SK-N-SH (cell line): Measurements from ENCODE around the gene ATXN10. TPM values are rescaled to one million over a fixed set of nuclear protein-coding genes. Genes with fewer than 3 reads are reported as not detected.

Experiments used
- CTCF ChIA-PET: fragments of 300-600, 350-600 bp; formaldehyde crosslinking; extraction: SDS; loops from one replicate; lab custom pipeline; 2021; lab: Yijun Ruan, JAX
- POLR2A ChIA-PET: fragments of 350-600 bp; sonication (Branson Sonifier 250); formaldehyde crosslinking; extraction: SDS; loops from one replicate; lab custom pipeline; 2020; ENCODE audit warnings: antibody characterized with exemption, inconsistent platforms; lab: Yijun Ruan, JAX
- DNase-seq: peaks from one replicate; pipeline ENCODE4 v3.0.0; 2012
- H2AFZ ChIP-seq: fragments of 200-600 bp; sonication (generic); 2 replicates; pipeline ENCODE4 v1.8.1; 2016; ENCODE audit warnings: antibody characterized with exemption, mild to moderate bottlenecking, low read depth
- H3F3A ChIP-seq: fragments of 200-600 bp; sonication (generic); replicated peaks from 2 replicates; pipeline ENCODE3; 2016; ENCODE audit warnings: antibody characterized with exemption, mild to moderate bottlenecking; ENCODE audit not compliant: insufficient read depth
- H3K27ac ChIP-seq, 2 experiments: fragments of 200-500 bp in 1 of 2; fragments of 200-600 bp in 1 of 2; sonication (Bioruptor generic) in 1 of 2; sonication (generic), shearing (Covaris generic) in 1 of 2; 2 replicates each; pipeline versions ENCODE4 v1.5.1 to v1.6.1; 2014 to 2016; ENCODE audit warnings: low read depth in 2 of 2, inconsistent platforms in 1 of 2, low read length in 1 of 2, mild to moderate bottlenecking in 1 of 2, mixed read lengths in 1 of 2
- H3K27me3 ChIP-seq: fragments of 200-600 bp; sonication (generic), shearing (Covaris generic); 2 replicates; pipeline ENCODE4 v1.6.1; 2016; ENCODE audit warnings: mixed run types; ENCODE audit not compliant: insufficient read depth
- H3K36me3 ChIP-seq, 2 experiments: fragments of 200-500 bp in 1 of 2; fragments of 200-600 bp in 1 of 2; sonication (Bioruptor generic) in 1 of 2; sonication (generic) in 1 of 2; replicated peaks in 1 of 2; 2 replicates each; pipeline versions ENCODE3 to v1.5.1; 2014 to 2016; ENCODE audit warnings: low read length in 1 of 2, mild to moderate bottlenecking in 1 of 2; ENCODE audit not compliant: insufficient read depth in 2 of 2, control insufficient read depth in 1 of 2
- H3K4me1 ChIP-seq, 2 experiments: fragments of 200-500 bp in 1 of 2; fragments of 200-600 bp in 1 of 2; sonication (Bioruptor generic) in 1 of 2; sonication (generic), shearing (Covaris generic) in 1 of 2; 2 replicates each; pipeline versions ENCODE4 v1.5.1 to v1.6.1; 2014 to 2016; ENCODE audit warnings: low read depth in 1 of 2, low read length in 1 of 2, mixed run types in 1 of 2; ENCODE audit not compliant: insufficient read depth in 2 of 2, control insufficient read depth in 1 of 2
- H3K4me2 ChIP-seq: fragments of 200-600 bp; sonication (generic), shearing (Covaris generic); 2 replicates; pipeline ENCODE4 v1.6.1; 2017; ENCODE audit warnings: mixed run types
- H3K4me3 ChIP-seq, 2 experiments: fragments of 200-500 bp in 1 of 2; fragments of 200-600 bp in 1 of 2; sonication (Bioruptor generic) in 1 of 2; sonication (generic), shearing (Covaris generic) in 1 of 2; 2 replicates each; pipeline versions ENCODE4 v1.5.1 to v1.8.1; 2014 to 2016; ENCODE audit warnings: low read depth in 2 of 2, inconsistent platforms in 1 of 2, low read length in 1 of 2, mild to moderate bottlenecking in 1 of 2, mixed read lengths in 1 of 2, moderate library complexity in 1 of 2
- H3K79me2 ChIP-seq: fragments of 200-600 bp; sonication (generic); 2 replicates; pipeline ENCODE4 v1.8.1; 2017; ENCODE audit warnings: mild to moderate bottlenecking; ENCODE audit not compliant: insufficient read depth
- H3K9ac ChIP-seq: fragments of 200-600 bp; sonication (generic); 2 replicates; pipeline ENCODE4 v1.6.1; 2017; ENCODE audit warnings: mixed run types
- H3K9me2 ChIP-seq: fragments of 200-600 bp; sonication (generic); 2 replicates; pipeline ENCODE4 v1.6.1; 2017; ENCODE audit warnings: mixed run types
- H3K9me3 ChIP-seq: fragments of 200-600 bp; sonication (generic); 2 replicates; pipeline ENCODE4 v1.6.1; 2017; ENCODE audit warnings: mixed run types, mild to moderate bottlenecking, moderate library complexity
- H4K20me1 ChIP-seq: fragments of 200-600 bp; sonication (generic); 2 replicates; pipeline ENCODE4 v1.6.1; 2017; ENCODE audit warnings: mild to moderate bottlenecking, mixed run types; ENCODE audit not compliant: insufficient read depth
- CTCF ChIP-seq: fragments of 200-600 bp; sonication (generic); IDR thresholded peaks from 2 replicates; pipeline ENCODE4 v1.6.1; 2017; ENCODE audit warnings: antibody characterized with exemption, mild to moderate bottlenecking, moderate library complexity
- EP300 ChIP-seq, 2 experiments: IDR thresholded peaks; 2 replicates each; pipeline versions ENCODE4 v1.4.0 to v1.6.1; 2012; ENCODE audit warnings: borderline replicate concordance in 1 of 2, low read depth in 1 of 2, low read length in 1 of 2
- FOSL2 ChIP-seq: IDR thresholded peaks from 2 replicates; pipeline ENCODE4 v1.4.0; 2012; ENCODE audit warnings: low read depth, mild to moderate bottlenecking, moderate library complexity, borderline replicate concordance
- GATA2 ChIP-seq: sonication (generic); formaldehyde crosslinking; IDR thresholded peaks from 2 replicates; pipeline ENCODE4 v1.5.0; 2020; ENCODE audit warnings: mild to moderate bottlenecking, missing genetic modification reagents
- JUND ChIP-seq: IDR thresholded peaks from 2 replicates; pipeline ENCODE4 v1.4.0; 2012
- MAX ChIP-seq: IDR thresholded peaks from 2 replicates; pipeline ENCODE4 v1.4.0; 2012; ENCODE audit warnings: low read depth
- PBX3 ChIP-seq: IDR thresholded peaks from 2 replicates; pipeline ENCODE4; 2012
- RAD21 ChIP-seq: IDR thresholded peaks from 2 replicates; pipeline ENCODE4 v1.6.1; 2012; ENCODE audit warnings: mild to moderate bottlenecking, low read length
- RCOR1 ChIP-seq: fragments of 150-350 bp; IDR thresholded peaks from 2 replicates; pipeline ENCODE4 v1.6.1; 2017; ENCODE audit warnings: antibody characterized with exemption, low read length
- SIN3A ChIP-seq: IDR thresholded peaks from 2 replicates; pipeline ENCODE4 v1.6.1; 2012; ENCODE audit warnings: low read depth, mild to moderate bottlenecking, low read length, moderate library complexity, borderline replicate concordance
- SMC3 ChIP-seq: IDR thresholded peaks from 2 replicates; pipeline ENCODE4 v1.6.1; 2012; ENCODE audit warnings: low read depth, low read length, improper control_type of control experiment
- TCF12 ChIP-seq: IDR thresholded peaks from 2 replicates; pipeline ENCODE4 v1.4.0; 2012
- TEAD4 ChIP-seq: IDR thresholded peaks from 2 replicates; pipeline ENCODE4 v1.4.0; 2012; ENCODE audit warnings: mild to moderate bottlenecking, borderline replicate concordance; ENCODE audit not compliant: insufficient read depth
- USF1 ChIP-seq: IDR thresholded peaks from 2 replicates; pipeline ENCODE4 v1.4.0; 2012; ENCODE audit warnings: low read depth, borderline replicate concordance
- USF2 ChIP-seq: fragments of 150-350 bp; IDR thresholded peaks from 2 replicates; pipeline ENCODE4 v1.6.1; 2017; ENCODE audit warnings: antibody characterized with exemption, low read length, low read depth, borderline replicate concordance
- ZBTB33 ChIP-seq: IDR thresholded peaks from 2 replicates; pipeline ENCODE4 v1.4.0; 2012; ENCODE audit warnings: low read depth, borderline replicate concordance
- WGBS: methylation state at CpG from one replicate; pipeline ENCODE4 v1.1.6; 2017; ENCODE audit warnings: low lambda C conversion rate; 5-methylcytosine and 5-hydroxymethylcytosine counted together
- polyA plus RNA-seq, 3 experiments: library from polyadenylated mRNA; depleted of rRNA; stranded (reverse); fragments of >200 nt; gene quantifications; 2 replicates each; pipeline ENCODE4 v1.2.3, GENCODE V29; 2012

Gene ATXN10
- polyA plus RNA-seq, 1 of the 3 experiments (the other 2 are of a cell fraction): 202 TPM

GRCh38 chr22:45631841-45632238 is 39.8 kb upstream of the ATXN10 start:
- H3K27me3 ChIP-seq: no peaks in the 10 kb centered on the region; the same call in 1 of the 2 replicates
- no peak overlapping the region for H3K4me2 ChIP-seq
- no peak for DNase-seq
- no peaks in the 10 kb centered on the region for H3K4me1 ChIP-seq
- H3K36me3 ChIP-seq: no peaks in the 10 kb centered on the region
- H3K9me3 ChIP-seq: no peaks in the 10 kb centered on the region
- no peak overlapping the region for H2AFZ ChIP-seq
- POLR2A ChIA-PET: no interaction called here
- H3K9ac ChIP-seq: no peak overlapping the region
- H3K9me2 ChIP-seq: no peaks in the 10 kb centered on the region
- no peak overlapping the region for H3K4me3 ChIP-seq
- no peaks in the 10 kb centered on the region for H4K20me1 ChIP-seq
- CTCF ChIA-PET: interaction anchor here (1.0 kb wide), 1 partner anchor 54 kb away, joined by 4 read pairs; no protein-coding TSS in a partner anchor
- no peaks in the 10 kb centered on the region for H3K79me2 ChIP-seq
- no peak overlapping the region for H3K27ac ChIP-seq
- no peaks in the 10 kb centered on the region for H3F3A ChIP-seq
- TF ChIP-seq USF2: no peak
- TF ChIP-seq TEAD4: no peak
- TF ChIP-seq RCOR1: no peak
- TF ChIP-seq PBX3: no peak
- TF ChIP-seq CTCF: no peak
- no peak for TF ChIP-seq USF1
- no peak for TF ChIP-seq EP300 (IDR thresholded peaks at IDR 0.05; ENCODE audit: borderline replicate concordance in 1 of 2, low read depth in 1 of 2, low read length in 1 of 2)
- no peak for TF ChIP-seq FOSL2
- 80% methylated on average over 7 of the region's 7 CpGs for WGBS

- TF ChIP-seq RAD21: no peak
- TF ChIP-seq FOSL2: no peak
- TF ChIP-seq MAX: no peak
- TF ChIP-seq SIN3A: no peak
- no peak for TF ChIP-seq TCF12
- no peak for TF ChIP-seq PBX3
- no peak for TF ChIP-seq GATA2 (CRISPR knock-in tag)
- TF ChIP-seq RCOR1: no peak
- no peak for TF ChIP-seq JUND
- no peak for TF ChIP-seq ZBTB33
- no peak for TF ChIP-seq SMC3
- no peaks in the 10 kb centered on the region for H3K79me2 ChIP-seq
- no peak overlapping the region for H3K9ac ChIP-seq
- no peak overlapping the region for H3K27ac ChIP-seq
- H3K4me2 ChIP-seq: no peak overlapping the region
- no peak overlapping the region for H3K4me3 ChIP-seq
- H3F3A ChIP-seq: no peaks in the 10 kb centered on the region
- H2AFZ ChIP-seq: no peak overlapping the region
- H3K9me2 ChIP-seq: no peaks in the 10 kb centered on the region
- no peaks in the 10 kb centered on the region for H3K36me3 ChIP-seq
- H3K27me3 ChIP-seq: no peaks in the 10 kb centered on the region; the same call in 1 of the 2 replicates
- no peaks in the 10 kb centered on the region for H4K20me1 ChIP-seq
- no peaks in the 10 kb centered on the region for H3K9me3 ChIP-seq
- POLR2A ChIA-PET: no interaction called here
- CTCF ChIA-PET: interaction anchor here (1.7 kb wide), 1 partner anchor 55 kb away, joined by 9 read pairs; no protein-coding TSS in a partner anchor
- DNase-seq: no peak
- 77% methylated on average over 15 of the region's 15 CpGs for WGBS
- H3K4me1 ChIP-seq: no peaks in the 10 kb centered on the region
Observed at GRCh38 chr22:45632791-45633515, 38.7 kb upstream of the ATXN10 start.
